SIG-M5 (cell line): ENCODE data around the gene TNIP2.
"Not testable (repeated sequence)": the region's sequence is repeated elsewhere in the genome, so short reads cannot be mapped to it uniquely, and the experiment has no call there.

Experiments used
- DNase-seq: peaks from one replicate; lab custom pipeline; 2025; lab: John Stamatoyannopoulos, UW

The TNIP2 gene

DNA sequence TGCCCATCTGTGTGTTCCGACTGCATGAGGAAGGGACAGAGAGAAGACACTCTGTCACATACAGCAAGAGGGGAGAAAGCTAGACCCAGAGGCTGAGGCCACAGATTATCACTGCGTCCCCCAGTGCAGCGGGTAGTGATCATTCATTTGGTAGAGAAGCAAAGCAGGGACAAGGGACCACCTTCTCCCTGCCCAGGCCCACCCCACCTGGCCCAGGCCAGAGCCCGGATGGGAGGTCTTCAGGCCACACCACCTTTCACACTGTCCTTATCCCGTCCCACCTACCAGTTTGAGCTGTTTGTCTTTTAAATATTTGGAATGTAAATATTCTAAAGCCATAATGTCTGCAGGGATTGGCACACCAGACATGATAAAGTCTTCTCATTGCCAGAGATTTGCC lies 10.6 kb downstream of the TNIP2 start:
- DNase-seq, result no peak

- DNase-seq, result no peak
These were observed 11.4 kb downstream of the TNIP2 start for GRCh38 chr4:2744576-2745270.

GRCh38 chr4:2743518-2744445 lies 12.4 kb downstream of the TNIP2 start:
- no peak for DNase-seq

DNA sequence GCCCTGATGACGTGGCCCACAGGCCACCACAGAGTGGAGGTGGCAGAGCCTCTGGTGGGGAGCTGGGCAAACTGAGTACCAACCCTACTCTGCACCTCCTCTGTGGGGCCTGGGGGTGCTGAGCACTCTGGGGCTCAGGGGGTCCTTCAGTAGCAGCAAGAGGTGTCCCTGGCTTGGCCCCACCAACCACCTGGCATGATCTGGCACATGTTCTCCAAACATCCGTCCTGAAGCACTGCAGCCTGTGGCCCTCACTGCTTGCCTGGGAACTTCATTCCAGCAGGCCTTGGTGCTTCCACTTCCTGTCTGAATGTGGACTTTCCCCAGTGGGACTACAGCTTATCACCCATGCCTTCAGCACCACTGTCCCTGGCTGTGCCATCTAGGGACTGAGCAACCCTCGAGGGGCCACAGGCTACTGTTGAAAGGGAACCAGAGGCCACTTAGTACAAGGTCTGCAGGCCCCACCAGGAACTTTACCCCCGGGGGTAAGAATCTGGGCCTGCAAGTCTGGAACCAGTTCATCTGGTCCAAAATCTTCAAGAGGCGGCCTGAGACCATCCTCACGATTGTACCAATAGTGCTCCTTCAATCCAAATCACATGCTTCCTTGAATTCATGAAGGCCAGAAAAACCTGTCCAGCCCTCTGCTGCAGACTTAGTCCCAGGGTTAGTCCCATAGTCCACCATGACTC lies 13.2 kb downstream of the TNIP2 start:
- no peak for DNase-seq

GRCh38 chr4:2742081-2742822 lies 13.9 kb downstream of the TNIP2 start:
- DNase-seq, result no peak

DNA sequence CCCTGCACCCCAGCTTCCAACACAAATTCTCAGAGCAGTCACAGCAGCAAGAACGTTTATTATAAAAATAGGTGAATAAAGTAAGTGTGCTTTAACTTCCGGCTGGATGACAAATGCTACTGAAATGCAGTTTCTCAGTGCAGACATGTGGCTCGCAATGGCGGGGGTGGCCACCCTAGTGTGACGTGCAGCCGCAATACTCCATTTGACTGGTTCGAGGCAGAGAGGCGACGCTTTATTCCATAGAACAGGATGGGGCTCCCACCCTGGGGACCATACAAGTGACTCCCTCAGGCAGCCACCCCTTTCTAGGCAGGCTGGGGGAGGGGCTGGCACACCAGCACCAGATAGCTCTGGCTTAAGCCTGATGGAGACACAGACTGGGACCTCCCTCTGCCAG lies 14.5 kb downstream of the TNIP2 start:
- no peak for DNase-seq

DNA sequence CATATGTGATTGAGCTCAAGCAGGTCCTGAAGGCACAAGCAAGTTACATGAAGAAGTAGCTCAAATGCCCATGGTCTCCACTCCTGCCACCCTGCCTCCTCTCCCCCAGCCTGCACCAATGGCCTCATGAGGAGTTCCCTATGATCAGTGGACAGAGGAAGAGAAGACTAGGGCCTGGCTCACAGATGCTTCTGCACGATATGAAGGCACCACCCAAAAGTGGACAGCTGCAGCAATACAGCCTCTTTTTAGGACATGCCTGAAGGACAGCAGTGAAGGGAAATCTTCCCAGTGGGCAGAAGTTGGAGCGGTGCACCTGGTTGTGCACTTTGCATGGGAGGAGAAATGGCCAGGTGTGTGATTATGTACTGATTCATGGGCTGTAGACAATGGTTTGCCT lies 17.8 kb downstream of the TNIP2 start:
- not testable (repeated sequence) for DNase-seq

GRCh38 chr4:2735869-2736268 lies 20.3 kb downstream of the TNIP2 start:
- no peak for DNase-seq

- DNase-seq, result no peak
These were observed 21.5 kb downstream of the TNIP2 start for GRCh38 chr4:2734612-2735011.

DNA sequence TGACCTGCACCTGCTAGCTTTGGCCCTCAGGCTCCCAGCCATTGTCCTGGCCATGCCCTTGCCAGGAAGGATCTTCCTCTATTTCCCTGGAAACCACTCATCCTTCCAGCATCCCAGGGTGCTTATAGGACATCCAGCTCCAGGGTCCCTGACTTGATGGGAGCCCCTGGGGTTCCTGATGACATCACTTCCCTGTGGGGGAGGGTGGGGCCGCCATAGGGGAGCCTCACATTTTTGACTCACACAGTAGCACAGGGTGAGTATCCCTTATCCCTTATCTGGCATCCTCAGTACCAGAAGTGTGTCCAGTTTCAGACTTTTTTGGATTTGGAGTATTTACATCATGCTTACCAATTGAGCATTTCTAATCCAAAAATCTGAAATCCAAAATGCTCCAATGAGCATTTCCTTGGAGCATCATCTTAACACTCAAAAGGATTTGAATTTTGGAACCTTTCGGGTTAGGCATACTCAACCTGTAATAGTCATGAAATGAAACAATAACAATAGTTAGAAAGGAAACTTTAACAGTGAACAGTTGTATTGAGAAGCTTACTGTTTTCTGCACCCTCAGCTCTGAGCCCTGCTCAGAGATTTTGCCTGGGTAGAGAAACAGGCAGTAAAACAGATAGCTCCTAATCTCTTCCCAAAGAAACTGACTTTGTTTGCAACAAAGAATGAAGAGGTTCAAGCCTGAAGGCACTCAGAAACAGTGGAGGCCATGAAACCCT lies 22.1 kb downstream of the TNIP2 start:
- no peak for DNase-seq

DNA sequence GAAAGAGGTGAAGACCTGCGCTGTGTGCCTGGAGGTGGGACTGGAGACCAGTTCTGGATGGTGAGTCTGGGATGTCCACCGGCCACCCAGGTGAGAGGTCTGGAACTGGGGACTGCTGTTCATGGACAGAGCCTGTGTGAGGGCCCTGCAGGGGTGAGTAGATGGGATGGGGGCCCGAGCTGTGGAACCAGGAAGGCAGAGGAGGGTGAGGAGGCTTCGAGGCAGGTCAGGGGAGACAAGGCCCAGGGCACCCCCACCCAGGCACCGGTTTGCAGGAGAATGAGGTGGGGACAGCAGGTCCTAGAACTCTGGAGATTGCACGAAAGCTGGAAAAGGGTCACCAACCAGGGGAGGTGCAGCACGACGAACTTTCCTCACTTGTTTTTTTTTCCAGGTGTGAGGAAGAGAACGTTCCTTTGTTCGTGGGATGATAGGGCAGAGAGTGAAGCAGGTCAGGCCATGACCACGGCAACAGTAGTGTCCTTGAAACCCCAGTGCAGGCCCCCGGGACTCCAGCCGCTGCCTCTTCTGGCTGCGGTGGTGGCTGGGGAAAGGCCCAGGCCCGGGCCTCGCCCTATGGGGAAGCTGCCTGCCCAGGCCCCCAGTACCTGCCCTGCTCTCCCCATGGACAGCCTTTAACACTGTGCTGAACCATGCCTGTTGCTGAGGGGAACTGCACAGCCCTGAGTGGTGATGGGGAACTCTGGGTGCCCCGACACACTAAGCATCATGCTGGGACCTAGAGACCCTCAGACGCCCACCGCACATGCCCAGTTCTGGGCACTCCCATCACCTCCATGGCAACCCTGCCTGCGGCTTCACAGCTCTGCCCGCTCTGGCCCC lies 22.9 kb downstream of the TNIP2 start:
- no peak for DNase-seq

DNA sequence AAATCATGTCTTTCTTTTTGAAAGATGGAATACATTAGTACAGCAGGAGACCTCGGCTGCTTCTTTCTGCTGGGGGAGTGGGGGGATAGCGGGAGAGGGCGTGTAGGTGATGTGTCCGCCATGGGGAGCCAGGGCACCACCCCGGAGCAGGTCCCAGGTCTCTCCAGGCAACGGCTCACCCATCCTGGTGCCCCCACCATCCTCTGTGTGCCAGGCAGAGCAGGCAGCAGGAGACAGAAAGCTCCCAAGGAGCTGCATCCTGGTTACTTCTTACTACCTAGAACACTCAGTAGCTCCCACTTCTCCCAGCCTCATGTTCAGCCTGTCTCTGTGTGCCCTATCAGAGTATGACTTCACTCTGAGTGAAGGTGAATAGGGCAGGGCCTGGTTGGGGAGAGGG lies 23.6 kb downstream of the TNIP2 start:
- DNase-seq, result no peak

DNA sequence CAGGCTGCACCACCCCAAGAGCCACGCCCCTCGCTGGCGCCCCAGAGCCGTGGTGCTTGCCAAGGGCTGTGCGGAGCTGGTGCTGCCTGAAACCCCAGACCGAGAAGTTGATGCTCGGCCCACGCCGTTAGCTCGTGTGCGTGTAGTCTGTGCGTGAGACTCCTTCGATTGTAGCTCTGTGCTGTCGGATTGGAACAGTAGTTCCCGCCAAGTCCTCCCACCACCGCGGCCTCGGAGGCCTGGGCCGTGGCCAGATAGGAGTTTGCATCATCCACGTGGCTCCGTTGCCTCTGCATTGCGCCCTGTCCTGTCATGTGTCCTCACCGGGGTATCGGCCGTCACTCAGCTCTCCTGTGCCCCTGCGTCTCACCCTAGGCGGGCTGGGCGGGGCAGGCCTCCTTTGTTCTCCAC lies 24.2 kb downstream of the TNIP2 start:
- no peak for DNase-seq

DNA sequence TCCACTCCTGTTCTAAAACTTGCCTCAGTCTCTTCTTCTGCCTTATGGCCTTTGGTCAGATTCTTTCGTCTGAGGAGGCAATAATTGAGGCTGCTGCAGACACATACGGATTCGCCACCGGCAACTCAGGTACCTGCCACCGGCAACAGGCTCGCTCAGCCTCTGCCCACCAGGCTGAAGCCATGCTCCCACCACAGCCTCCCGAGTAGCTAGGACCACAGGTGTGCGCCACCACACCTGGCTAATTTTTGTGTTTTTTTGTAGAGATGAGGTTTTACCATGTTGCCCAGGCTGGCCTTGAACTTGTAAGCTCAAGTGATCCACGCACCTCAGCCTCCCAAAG lies 26.6 kb downstream of the TNIP2 start:
- no peak for DNase-seq

DNA sequence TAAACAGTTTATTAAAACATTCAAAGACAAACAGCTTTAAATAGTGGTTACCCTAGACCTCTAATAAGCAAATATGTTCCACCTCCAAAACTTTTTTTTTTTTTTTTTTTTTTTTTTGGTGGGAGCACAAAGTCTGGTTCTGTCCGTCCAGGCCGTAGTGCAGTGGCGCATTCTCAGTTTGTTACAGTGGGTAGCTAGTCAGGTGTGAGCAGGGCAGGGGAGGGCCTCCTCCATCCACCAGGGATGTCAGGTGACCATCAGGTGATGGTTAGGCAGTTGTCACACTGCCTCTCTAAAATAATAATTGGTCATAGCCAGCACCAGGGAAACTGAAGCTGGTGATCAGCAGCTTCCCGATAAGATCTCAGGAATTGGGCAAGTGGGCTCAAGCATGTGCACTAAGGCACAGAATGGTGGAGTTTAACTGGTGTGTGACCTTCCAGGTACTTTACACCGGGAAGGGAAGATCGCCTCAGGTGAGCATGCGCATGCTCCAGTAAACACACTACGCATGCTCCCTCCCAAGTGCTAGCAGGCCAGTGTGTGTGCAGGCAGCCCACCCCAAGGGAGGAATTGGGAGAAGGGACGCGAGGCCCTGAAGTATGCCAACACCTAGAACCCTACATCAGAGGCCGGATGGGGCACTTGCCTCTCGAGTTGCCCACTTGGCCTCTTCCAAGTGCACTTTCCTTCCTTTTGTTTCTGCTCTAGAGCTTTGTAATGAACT lies 27.2 kb downstream of the TNIP2 start:
- no peak for DNase-seq

- DNase-seq, result no peak
These were observed 27.9 kb downstream of the TNIP2 start for GRCh38 chr4:2728221-2728620.

GRCh38 chr4:2726881-2727280 lies 29.3 kb downstream of the TNIP2 start:
- DNase-seq, result not testable (repeated sequence)

DNA sequence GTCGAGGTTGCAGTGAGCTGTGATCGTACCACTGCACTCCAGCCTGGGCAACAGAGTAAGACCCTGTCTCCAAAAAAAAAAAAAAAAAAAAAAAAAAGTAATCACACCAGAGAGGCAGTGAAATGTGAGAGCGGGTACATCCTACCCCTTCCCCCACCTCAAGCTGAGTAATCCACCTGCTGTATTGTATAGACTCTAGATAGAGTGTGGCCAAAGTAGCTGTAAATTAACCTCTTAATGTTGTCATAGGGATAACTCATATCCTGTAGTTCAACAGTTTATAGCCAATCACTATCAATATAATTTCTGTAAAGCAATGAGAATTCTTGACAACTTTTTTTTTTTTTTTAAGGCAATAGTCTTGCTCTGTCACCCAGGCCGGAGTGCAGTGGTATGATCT lies 30.8 kb downstream of the TNIP2 start:
- DNase-seq, result no peak

DNA sequence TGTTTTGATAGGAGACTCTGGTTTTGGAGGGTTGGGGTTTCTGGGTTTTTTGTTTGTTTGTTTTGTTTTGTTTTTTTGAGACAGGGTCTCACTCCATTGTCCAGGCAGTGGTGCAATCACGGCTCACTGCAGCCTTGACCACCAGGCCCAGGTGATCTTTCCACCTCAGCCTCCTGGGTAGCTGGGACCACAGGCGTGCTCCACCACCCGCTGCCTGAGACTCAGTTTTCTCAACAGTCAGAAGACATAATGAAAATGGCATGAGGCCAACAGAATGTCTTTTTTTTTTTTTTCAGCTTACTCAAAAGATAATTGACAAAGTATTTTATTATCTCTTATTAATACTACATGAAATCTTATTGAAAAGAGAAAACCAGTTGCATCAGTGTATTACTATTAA lies 32.4 kb downstream of the TNIP2 start:
- no peak for DNase-seq

GRCh38 chr4:2722033-2722432 lies 34.1 kb downstream of the TNIP2 start:
- DNase-seq, result no peak
